SU-DHL-6 (cell line): ENCODE measurements around the gene LMBRD2.

ENCODE experiments used
- EZH2phosphoT487 ChIP-seq: fragments of 200-600 bp; sonication (generic), shearing (Covaris generic); conservative IDR thresholded peaks from 2 replicates; pipeline ENCODE4 v1.6.1; 2018; ENCODE audit warnings: mild to moderate bottlenecking, antibody characterized with exemption, low read length, moderate library complexity, mixed read lengths
- TF ChIP-seq, protein P1 (sequence below): fragments of 200-600 bp; sonication (generic); IDR thresholded peaks from one replicate; pipeline ENCODE4 v1.5.1; 2017; ENCODE audit warnings: antibody characterized with exemption, mild to moderate bottlenecking, low read length, moderate library complexity; ENCODE audit not compliant: insufficient read depth, poor library complexity, severe bottlenecking

DNA sequence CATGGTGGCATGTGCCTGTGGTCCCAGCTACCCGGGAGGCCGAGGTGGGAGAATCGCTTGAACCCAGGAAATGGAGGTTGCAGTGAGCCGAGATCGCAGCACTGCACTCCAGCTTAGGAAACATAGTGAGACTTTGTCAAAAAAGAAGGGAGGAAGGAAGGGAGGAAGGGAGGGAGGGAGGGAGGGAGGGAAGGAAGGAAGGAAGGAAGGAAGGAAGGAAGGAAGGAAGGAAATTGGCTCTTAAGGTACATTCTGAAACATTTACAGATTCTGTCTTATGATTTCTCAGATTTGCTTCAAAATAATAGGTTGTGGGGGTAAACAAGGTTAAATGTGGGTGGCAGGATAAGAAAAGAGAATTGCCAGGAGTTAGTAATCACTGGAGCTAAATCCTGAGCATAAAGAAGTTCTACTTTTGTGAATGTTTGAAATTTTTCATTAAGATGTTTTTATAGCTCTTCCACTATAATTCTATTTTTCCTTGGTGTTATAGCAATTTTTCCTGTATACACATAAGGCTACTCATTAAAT lies 82.9 kb downstream of the LMBRD2 start:
- TF ChIP-seq EZH2phosphoT487, result no peak
- TF ChIP-seq, protein P1, sequence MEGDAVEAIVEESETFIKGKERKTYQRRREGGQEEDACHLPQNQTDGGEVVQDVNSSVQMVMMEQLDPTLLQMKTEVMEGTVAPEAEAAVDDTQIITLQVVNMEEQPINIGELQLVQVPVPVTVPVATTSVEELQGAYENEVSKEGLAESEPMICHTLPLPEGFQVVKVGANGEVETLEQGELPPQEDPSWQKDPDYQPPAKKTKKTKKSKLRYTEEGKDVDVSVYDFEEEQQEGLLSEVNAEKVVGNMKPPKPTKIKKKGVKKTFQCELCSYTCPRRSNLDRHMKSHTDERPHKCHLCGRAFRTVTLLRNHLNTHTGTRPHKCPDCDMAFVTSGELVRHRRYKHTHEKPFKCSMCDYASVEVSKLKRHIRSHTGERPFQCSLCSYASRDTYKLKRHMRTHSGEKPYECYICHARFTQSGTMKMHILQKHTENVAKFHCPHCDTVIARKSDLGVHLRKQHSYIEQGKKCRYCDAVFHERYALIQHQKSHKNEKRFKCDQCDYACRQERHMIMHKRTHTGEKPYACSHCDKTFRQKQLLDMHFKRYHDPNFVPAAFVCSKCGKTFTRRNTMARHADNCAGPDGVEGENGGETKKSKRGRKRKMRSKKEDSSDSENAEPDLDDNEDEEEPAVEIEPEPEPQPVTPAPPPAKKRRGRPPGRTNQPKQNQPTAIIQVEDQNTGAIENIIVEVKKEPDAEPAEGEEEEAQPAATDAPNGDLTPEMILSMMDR, result no peak
